PC-9 (cell line): ENCODE results near the gene SASH1.

ENCODE experiments used
- EZH2 ChIP-seq: fragments of 200-600 bp; sonication (generic); IDR thresholded peaks from 2 replicates; pipeline ENCODE4 v1.8.0; 2017; ENCODE audit warnings: antibody characterized with exemption, low read depth
- TF ChIP-seq, protein P1 (sequence below): fragments of 200-600 bp; sonication (generic); conservative IDR thresholded peaks from 2 replicates; pipeline ENCODE4 v1.6.1; 2017; ENCODE audit warnings: mixed run types, antibody characterized with exemption, mild to moderate bottlenecking, moderate library complexity

DNA sequence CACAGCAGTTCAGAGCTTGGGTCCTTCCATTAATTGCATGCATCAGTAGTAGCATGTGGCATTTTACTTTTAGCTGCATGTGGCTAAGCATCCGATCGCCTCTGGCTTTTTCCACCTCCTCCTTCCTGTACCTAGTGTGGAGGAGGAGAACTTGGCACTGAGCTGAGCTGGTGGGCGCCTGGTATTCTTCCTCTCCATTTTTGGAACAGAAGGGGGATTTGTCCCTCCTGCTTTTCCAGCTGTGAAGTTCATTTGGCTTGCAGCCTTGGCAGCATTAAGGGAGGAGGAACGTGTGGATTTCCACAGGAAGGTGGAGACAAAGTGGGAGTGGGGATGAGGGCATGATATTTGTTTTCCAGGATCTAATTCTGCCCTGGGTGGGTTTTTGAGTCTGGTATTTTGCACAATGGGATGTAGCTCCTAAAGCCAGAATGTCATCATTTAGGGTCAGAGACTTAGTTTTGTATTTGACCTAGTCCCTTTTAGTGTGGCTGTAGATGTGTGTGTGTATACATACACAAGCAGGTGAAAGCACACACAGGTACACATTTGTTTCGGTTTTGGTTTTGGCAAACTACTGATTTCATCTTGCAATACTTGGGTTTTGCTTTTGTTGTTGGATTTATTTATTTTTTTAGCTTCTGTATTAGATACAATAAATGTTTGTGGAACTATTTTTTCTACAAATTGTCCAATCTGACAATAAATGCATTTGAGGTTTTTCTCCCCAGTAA, 90.0 kb downstream of the SASH1 start:
- TF ChIP-seq EZH2: no peak
- TF ChIP-seq, protein P1, sequence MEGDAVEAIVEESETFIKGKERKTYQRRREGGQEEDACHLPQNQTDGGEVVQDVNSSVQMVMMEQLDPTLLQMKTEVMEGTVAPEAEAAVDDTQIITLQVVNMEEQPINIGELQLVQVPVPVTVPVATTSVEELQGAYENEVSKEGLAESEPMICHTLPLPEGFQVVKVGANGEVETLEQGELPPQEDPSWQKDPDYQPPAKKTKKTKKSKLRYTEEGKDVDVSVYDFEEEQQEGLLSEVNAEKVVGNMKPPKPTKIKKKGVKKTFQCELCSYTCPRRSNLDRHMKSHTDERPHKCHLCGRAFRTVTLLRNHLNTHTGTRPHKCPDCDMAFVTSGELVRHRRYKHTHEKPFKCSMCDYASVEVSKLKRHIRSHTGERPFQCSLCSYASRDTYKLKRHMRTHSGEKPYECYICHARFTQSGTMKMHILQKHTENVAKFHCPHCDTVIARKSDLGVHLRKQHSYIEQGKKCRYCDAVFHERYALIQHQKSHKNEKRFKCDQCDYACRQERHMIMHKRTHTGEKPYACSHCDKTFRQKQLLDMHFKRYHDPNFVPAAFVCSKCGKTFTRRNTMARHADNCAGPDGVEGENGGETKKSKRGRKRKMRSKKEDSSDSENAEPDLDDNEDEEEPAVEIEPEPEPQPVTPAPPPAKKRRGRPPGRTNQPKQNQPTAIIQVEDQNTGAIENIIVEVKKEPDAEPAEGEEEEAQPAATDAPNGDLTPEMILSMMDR: no peak
